AG08395 (cell line): Measurements from ENCODE around the gene IP6K2.
"Not testable (repeated sequence)": the region's sequence is repeated elsewhere in the genome, so short reads cannot be mapped to it uniquely, and the experiment has no call there.

Source experiments
- DNase-seq: peaks from one replicate; pipeline ENCODE4 v3.0.0; 2012; ENCODE audit warnings: mixed read lengths, low spot score

IP6K2 gene

DNA sequence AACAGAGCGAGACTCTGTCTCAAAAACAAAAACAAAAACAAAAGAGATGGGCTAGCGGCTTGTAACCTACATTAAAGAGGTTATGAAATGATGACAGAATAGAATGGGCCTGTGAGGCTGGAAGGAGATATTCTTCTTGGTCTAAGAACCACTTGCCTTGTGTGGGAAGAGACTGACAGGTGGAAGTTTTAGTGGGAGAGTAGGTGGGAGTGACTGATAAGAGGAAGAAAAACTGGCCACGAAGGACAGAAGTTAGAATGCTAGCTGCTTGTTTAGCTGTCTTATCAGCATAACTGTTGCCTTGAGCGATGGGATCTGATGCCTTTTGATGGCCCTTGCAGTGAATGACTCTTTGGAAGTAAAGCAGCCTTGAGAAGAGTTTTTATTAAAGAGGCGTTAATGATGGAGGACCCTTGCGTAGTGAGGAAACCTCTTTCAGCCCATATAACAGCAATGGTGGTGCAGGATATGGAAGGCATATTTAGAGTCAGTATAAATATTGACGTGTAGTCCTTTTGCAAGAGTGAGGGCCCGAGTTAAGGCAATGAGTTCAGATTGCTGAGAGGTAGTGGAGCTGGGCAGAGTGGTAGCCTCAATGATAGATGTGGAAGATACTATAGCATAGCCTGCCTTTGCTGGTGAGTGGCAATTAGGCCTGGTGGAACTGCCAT lies 8.3 kb upstream of the IP6K2 start:
- DNase-seq, result not testable (repeated sequence)

DNA sequence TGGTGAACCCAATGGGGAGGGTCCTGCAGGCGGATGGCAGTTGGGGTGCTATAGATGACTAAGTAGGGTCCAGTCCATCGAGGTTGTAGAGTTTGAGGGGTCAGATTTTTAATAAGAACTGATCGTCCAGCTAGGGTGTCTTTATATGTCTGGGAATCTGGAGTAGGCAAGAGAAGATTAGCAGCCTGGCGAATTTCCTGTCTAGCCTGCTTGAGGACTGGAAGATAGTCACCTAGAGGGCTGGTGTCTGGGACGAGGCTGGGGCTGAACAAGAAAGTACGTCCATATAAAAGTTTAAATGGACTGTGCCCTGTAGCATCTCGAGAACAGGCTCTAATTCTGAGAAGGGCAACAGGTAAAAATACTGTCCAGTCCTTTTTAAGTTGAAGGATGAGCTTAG lies 6.7 kb upstream of the IP6K2 start:
- no peak for DNase-seq

DNA sequence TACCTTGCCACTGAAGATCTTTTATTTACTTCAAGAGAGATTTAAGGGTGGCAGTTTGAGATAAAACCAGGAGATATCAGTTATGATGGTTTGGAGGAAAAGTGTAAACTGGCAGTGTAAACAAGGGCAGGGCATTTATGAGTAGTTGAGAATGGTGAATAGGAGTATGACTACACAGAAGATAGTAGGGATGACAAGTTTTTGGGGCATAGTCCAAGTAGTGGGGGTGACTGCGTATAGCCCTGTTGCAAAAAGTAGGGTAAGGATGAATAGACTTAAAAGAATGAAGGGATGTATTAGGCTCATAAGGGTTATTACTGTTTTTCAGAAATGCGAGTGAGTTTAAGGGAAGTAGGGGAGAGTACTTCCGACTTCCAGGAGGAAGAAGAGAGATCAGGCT lies 6.3 kb upstream of the IP6K2 start:
- DNase-seq, result not testable (repeated sequence)

DNA sequence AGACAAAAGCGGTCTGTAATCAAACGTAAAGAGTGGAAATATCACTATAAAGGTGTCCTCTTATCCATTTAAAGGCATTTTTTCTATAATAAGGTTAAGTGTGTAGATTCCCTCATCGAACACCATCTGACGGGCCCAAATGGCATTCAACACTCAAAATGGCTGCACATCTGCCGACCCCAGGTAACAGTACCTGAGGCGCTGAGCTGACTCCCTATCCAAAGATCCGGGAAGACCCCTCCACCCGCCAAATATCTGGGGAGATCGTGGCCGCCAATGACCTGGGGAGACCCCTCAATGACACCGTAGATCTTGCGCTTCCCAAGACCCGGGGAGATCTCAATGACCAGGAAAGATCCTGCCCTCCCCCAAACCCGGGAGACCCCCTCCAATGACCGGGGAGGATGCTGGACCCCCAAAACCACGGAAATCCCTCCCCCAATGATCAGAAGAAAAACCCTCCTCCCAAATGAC lies 476 bp downstream of the IP6K2 start:
- no peak for DNase-seq

DNA sequence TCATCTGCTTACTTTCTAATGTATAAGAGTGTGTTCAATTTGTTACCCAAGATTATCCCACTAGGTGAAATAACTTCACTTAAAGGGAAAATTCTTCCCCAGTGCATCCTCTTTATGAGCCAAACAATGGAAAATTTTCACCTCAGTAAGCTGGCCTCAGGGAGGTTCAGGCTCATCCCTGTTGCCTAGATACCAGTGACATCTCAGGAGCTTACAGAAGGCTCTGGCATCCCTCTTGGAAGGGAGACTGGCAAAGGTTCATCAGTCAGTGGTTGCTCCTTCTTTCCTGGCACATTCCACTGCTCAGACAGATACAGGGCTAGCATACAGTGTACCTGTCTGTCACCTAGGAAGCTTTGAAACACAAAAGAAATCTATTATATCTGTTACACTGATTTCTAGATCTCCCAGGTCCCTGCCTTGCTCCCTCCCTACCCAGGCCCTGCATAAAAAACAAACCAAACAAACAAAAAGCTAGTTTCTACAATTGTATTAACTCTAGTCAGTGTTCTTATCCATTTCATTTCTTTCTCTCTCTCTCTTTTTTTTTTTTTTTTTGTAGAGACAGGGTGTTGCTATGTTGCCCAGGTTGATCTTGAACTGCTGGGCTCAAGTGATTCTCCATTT lies 1.7 kb downstream of the IP6K2 start:
- peak; percentile 57 for DNase-seq

DNA sequence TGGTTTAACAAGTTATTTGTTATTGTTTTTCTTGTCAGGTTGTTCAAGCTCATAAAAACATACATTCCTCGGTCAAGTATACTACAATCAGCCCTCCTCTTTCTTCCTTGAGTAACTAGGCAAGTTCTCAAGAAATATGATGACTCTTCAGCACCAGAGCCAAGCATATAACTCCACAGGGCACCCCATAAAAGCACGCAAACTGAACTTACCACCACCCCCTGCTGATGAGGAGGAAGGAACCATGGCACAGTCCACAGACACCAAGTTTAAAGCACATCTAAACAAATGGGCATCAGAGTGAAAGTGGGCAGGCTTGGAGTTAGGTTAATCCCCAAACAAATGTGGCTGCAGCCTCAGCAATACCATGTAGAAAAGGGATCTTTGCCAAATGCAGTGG lies 5.3 kb downstream of the IP6K2 start:
- no peak for DNase-seq

DNA sequence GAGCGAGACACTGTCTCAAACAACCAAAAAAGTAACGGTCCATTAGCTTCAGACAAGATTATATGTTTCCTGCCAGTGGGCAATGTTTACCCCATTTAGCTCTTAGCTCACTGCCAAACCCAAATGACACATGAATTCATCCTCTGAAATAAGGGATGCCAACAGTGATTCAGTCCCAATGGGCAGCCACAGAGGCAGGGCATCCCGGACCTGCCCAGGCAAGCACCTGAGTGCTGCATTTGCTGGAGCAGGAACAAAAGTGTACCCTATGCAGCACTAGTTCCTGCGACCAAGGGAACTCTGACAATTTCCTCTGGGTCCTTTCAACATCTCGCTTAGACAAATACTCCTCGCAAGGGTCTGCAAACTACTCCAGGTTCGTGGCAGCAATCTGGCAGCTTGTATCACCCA lies 8.0 kb downstream of the IP6K2 start:
- DNase-seq, result no peak

DNA sequence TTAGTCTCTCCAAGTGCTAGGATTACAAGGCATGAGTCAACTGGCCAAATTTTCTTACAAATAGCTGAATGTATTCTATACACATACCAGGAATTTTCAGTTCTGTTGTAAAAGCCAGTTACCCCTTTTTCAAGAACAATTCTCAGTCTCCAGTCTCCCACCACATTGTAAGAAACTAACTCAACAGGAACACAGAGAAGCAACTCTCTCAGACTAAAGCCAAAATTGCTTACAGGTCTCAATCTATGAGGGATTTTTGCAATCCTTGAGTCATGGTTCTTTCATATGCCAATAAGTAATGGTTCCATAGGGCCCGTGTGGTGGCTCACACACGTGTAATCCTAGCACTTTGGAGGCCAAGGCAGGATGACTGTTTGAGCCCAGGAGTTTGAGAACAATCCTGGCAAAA lies 8.5 kb downstream of the IP6K2 start:
- peak; percentile 37 for DNase-seq

DNA sequence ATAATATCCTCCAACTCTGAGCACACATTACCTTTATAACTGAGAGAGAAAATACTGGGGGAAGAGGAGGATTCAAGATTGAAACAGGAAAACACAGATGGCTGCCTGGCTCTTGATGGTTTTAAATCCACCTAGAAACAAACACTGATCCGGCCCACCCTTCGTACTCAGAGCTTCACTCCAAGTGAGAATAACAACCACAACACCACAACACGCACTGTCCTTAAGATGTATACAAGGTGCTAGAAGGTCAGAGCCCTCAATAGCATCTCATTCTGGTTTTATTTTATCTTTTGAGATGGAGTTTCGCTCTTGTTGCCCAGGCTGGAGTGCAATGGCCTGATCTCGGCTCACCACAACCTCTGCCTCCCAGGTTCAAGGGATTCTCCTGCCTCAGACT lies 9.9 kb downstream of the IP6K2 start:
- no peak for DNase-seq

DNA sequence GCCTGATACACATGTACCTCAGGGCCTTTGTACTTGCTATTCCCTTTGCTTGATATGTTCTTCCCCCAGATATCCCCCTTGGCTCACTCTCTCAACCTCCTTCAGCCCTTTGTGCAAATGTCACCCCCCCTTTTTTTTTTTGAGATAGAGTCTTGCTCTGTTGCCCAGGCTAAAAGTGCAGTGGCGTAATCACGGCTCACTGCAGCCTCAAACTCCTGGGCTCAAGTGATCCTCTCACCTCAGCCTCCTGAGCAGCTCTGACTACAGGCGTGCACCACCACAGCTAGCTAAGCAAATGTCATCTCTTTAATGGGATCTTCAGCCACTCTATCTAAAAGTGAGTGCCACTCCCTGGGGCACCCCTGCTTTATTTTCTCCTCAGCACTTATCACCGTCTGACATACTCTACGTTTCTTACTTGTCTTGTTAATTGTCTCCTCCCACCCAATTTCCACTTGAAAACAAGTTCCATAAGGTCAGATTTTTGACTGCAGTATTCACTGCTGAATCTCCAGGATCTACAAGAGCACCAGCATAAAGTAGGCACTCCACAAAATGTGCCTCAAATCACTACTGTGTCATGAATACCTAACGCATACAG lies 14.6 kb downstream of the IP6K2 start:
- no peak for DNase-seq

DNA sequence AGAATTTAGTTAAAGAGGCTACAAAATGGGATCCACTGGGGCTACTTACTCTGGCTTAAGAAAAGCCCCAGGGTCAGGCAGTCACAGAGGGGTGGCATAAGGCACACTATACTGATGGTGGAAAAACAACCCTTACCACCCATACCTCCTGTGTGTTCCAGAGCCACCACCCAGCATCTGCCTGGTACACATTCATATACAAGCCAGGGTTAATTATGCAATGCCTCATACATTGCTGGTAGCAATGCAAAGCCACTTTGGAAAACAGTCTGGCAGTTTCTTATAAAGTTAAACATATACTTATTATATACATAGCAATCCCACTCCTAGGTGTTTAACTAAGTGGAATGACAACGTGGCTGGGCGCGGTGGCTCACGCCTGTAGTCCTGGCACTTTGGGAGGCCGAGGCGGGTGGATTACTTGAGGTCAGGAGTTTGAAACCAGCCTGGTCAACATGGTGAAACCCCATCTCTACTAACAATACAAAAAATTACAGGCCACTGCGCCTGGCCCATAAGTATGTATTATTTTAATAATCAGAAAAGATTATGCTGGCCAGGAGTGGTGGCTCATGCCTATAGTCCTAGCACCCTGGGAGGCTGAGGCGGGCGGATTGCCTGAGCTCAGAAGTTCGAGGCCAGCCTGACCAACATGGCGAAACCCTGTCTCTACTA lies 16.2 kb downstream of the IP6K2 start:
- no peak for DNase-seq

DNA sequence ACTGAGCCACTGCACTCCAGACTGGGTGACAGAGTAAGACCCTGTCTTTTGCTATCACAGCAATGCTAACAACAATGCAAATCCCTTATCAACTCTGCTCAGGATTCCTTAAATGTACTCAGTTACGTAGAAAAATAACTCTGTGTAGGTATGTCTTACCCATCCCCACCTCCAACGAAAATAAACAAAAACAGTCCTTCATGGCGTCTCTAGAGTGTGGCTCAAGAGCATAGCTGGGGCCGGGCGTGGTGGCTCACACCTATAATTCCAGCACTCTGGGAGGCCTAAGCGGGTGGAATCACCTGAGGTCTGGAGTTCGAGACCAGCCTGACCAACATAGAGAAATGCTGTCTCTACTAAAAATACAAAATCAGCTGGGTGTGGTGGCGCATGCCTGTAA lies 18.1 kb downstream of the IP6K2 start:
- no peak for DNase-seq

DNA sequence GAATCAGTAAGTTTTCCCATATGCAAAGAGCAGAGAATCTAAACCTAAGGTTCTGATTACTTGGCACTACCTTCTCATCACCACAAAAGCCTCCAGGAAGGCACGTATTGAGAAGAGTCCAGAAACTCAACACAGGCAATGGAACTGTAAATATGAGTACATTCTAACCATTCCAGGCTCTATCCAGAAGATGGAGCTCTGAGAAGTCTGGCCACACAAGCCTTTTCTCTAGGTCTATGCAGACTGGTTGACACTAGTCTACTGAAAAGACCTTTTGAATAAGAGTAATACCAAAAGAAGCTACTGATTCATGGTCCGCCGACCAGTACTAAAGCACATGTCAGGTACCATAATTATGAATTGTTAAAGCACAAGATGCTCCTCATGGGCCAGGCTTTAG lies 19.1 kb downstream of the IP6K2 start:
- no peak for DNase-seq

DNA sequence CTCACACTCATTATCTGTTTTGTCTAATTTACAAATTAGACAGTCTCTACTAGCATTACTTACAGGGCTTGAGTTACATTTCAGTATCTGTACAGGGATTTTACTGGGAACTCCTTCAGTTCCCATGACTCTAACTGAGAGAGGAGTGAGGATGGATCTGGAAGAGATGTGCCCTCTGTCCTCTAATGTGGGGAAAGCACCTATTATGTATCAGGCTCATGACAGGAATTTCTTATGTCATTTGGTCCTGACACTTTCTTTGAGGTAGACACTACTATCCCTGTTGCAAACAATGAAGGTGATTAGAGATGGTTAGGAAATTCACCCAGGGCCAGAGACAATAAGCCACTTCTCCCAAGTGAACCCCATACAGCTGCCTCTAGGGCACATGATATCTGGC lies 20.4 kb downstream of the IP6K2 start:
- no peak for DNase-seq

DNA sequence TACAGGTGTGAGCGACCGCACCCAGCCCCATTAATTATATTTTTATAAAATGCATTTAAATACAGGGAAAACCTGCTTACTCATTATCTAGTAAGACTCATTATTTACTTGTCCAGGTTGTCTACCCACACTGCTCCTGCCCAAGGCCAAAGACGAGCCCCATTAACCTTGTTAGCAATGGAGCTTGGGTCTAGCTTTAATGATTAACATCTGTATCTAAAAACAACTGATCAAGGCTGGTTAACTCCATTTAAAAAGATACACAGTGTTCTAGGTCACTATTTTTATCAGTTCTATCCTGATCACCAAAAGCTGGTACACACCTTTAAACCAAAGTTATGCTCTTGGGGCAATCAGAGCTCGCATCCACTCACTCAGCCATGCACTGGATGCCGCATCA lies 20.9 kb downstream of the IP6K2 start:
- no peak for DNase-seq

DNA sequence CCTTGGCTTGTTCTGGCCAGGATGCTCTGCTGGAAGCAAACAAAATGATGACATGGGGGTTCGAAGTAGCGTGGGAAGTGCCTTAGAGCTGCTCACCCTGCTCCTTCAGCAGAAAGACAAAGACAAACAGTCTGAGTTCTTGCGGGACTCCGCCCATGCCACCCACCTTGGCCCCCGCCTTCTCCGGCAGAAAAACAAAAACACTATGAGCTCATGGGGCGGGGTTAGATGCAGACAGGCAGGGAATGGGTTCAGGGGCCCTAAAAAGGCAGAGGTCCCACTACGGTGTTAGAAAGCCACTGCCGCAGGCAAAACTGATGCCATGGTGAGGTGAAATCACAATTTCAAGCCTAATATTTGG lies 21.6 kb downstream of the IP6K2 start:
- peak; percentile 73 for DNase-seq

DNA sequence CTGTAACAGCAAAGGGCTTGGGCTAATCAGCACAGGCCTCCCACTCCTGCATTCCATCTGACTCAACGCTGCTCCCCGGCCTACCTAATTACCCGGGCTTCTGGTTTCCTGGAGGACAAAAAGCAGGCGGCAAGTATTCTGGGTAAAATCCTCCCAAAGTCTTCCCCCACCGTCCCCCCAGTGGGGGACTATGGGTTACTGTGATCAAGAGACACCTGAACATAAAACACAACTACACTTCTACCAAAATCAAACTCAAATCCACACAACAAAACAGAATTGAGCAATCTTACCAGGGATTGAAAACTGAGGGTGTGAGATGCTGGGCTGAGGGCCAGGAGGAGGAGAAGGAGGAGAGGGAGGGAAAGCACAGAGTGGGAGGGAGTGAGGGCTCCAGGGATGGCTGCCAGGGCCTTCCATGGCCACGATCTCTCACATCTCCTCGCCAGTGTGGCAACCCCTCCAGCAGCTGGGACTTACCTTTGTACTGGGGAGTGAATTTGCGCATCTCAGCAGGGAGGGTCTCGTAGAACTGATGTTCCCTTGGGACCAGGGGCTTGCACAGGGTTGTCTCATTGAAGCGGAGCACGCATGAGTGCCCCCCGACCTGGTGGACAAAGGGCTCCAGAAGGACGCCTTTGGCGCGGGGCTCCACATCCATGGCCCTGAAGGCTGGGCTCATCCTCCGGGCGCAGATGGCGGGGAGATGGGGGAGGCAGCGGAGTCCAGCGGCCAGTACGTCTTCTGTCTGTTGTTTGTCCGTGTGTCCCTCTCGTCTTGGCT lies 22.2 kb downstream of the IP6K2 start:
- DNase-seq, result peak; percentile 87

DNA sequence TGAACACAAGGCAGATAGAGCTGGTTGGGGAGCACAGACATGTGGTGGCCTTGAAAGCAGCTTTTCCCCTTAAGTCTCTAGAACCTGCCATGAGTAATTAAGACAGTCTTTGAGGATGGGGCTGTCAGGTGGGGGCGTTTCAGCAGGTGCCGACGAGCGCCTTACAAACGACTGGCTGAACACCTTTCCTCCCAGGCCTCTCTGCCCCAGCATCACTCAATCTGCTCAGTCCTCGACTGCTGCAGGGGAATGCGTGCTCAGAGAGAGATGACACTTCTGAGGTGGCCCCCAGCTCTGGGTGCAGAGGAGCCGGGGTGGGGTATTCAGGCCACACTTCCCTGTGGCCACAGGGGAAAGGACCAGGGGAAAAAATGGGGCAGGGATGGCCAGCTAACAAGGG lies 23.2 kb downstream of the IP6K2 start:
- no peak for DNase-seq

DNA sequence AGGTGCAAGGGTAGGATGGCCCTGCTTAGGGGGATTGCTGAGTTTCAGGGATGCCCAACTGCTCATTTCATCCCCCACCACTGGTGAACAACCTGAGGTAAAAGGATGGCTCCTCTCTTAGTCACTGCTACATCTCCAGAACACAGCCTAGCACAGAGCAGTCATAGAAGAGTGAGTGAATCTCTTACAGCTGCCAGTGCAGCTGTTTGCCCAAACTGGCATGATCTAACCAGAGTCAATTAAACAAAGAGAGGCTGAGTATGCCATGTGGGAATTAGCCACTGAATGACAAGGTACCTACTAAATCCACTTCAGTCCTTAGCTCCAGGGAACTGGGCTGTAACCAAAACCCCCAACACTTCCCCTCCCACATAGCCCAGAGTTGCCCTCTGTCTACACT lies 24.5 kb downstream of the IP6K2 start:
- DNase-seq, result no peak

DNA sequence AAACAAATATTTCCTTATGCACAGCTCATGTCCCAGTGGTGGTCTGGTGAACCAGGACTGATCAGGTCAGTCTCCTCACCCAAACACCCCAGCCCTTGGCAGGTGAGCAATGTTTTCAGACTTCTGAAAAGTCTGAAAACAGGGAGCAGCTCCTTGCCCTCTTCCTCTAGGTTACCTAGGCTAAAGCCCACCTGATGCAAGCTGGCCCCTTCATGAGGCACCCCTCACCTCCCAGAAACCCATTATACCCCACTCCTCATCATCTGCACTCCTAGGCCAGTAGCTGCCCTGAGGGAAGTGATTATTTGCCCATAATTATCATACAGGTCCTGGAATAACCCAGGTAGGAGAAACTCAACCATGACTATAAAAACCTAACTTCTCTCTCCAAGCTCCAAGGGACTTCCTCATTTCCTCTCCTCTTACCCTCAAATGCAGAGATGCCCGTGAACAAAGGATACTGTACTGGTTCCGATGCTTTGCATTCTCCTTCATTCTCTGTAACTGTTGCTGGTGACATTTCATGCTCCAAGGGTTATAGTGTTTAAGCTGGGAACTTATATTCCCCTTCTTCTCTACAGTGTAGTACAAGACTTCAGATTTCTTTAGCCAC lies 26.1 kb downstream of the IP6K2 start:
- DNase-seq, result no peak

DNA sequence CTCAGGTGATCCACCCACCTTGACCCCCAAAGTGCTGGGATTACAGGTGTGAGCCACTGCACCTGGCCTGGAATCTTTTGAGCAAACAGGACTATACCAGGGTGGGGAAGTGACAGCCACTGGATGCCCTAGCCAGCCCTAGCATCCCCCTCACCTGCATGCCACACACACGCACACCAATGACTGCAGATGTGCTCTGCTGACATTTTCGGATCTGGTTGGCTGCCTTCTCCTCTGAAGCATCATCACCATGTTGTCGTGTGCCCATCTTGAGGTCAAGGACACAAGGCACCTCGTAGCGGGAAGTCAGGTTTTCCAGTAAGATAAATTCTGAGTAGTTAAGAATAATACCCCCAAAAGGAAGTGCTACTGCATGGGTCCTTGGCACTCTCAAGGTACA lies 27.6 kb downstream of the IP6K2 start:
- DNase-seq, result no peak

DNA sequence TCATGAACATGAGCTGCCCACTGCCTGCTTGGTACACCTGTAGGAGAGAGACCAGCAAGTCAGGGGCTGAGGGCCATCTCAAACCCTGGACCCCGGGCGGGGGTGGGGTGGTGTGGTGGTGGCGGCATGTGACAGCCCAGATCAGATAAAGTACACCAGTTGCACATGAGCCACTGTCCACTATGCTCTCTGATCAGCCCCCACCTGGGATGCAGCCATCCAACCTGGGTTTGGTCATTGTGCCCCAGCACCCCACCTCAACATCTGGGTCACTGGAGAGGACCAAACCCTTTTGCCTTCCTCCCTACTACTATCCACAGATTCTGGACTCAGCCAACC lies 28.3 kb downstream of the IP6K2 start:
- no peak for DNase-seq
